HG03575 (cell line): ENCODE data around the gene AQP10.
"Not testable (repeated sequence)": the region's sequence is repeated elsewhere in the genome, so short reads cannot be mapped to it uniquely, and the experiment has no call there.

Experiments
- ATAC-seq: cut with Tn5 transposase; IDR thresholded peaks from one replicate; pipeline ENCODE4 v1.9.1; 2021; ENCODE audit not compliant: unreplicated experiment, insufficient number of reproducible peaks, low FRiP score; ENCODE audit errors: extremely low read depth

AQP10 gene

GRCh38 chr1:154338875-154339274 lies 18.0 kb downstream of the AQP10 start:
- ATAC-seq, result no peak

- ATAC-seq, result not testable (repeated sequence)
Measured at GRCh38 chr1:154341366-154341765, 20.5 kb downstream of the AQP10 start.

- no peak for ATAC-seq
Measured at GRCh38 chr1:154342132-154342531, 21.2 kb downstream of the AQP10 start.

GRCh38 chr1:154342836-154343472 lies 22.1 kb downstream of the AQP10 start:
- ATAC-seq, result no peak

- ATAC-seq, result no peak
Measured at GRCh38 chr1:154344977-154345837, 24.3 kb downstream of the AQP10 start.

- no peak for ATAC-seq
Measured at GRCh38 chr1:154346276-154346917, 25.5 kb downstream of the AQP10 start.

GRCh38 chr1:154347961-154348360 lies 27.1 kb downstream of the AQP10 start:
- ATAC-seq, result no peak

GRCh38 chr1:154348429-154349076 lies 27.7 kb downstream of the AQP10 start:
- no peak for ATAC-seq

GRCh38 chr1:154349121-154349520 lies 28.2 kb downstream of the AQP10 start:
- ATAC-seq, result no peak

GRCh38 chr1:154350383-154350782 lies 29.5 kb downstream of the AQP10 start:
- ATAC-seq, result no peak

- no peak for ATAC-seq
Measured at GRCh38 chr1:154351363-154352068, 30.6 kb downstream of the AQP10 start.

GRCh38 chr1:154352245-154352580 lies 31.3 kb downstream of the AQP10 start:
- ATAC-seq, result no peak

- no peak for ATAC-seq
Measured at GRCh38 chr1:154352581-154353459, 31.9 kb downstream of the AQP10 start.

- no peak for ATAC-seq
Measured at GRCh38 chr1:154353460-154353904, 32.6 kb downstream of the AQP10 start.

GRCh38 chr1:154353966-154354365 lies 33.1 kb downstream of the AQP10 start:
- no peak for ATAC-seq

- no peak for ATAC-seq
Measured at GRCh38 chr1:154358519-154358918, 37.6 kb downstream of the AQP10 start.

GRCh38 chr1:154360288-154360687 lies 39.4 kb downstream of the AQP10 start:
- ATAC-seq, result no peak

GRCh38 chr1:154360881-154361280 lies 40.0 kb downstream of the AQP10 start:
- ATAC-seq, result not testable (repeated sequence)
